Right lobe of liver (tissue), 4 donors: Measurements from ENCODE around the gene LIPM.

Experiments
- POLR2A ChIP-seq: fragments of 450-650 bp; IDR thresholded peaks from one replicate; pipeline ENCODE4 v1.6.1; 2017; ENCODE audit warnings: antibody characterized with exemption, mild to moderate bottlenecking
- TF ChIP-seq, protein P1 (sequence below), 4 donors: fragments of 200-600 bp in 3 of 4; fragments of 450-650 bp in 1 of 4; IDR thresholded peaks; one replicate each; pipeline versions ENCODE4 v1.5.1 to v1.8.0; 2016 to 2022; ENCODE audit warnings: antibody characterized with exemption in 4 of 4, mild to moderate bottlenecking in 2 of 4
- donor health status: DM: no; HTN: no; CAD: no.
- donor health status: DM: no; HTN: no; CAD: no.
- donor health status: DM: no; HTN: yes; CAD: no.

DNA sequence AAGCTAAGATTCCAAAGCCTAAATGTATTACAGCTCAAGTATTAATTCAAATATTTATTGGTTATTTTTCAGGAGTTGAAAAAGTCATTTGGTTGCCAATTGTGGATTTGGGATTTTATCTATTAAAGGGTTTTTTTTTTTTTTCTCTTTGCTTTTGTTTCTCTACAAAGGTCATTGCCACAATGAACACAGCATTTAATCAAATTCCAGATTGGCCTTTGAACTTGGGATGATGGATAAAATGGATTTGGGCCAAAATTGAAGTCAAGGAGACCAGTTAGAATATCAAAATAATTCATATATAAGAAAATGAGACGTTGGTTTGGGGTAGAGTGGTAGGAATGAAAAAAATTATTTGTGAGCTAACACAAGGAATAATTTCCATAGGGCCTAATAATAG is 33.1 kb upstream of the LIPM start:
- TF ChIP-seq, protein P1, sequence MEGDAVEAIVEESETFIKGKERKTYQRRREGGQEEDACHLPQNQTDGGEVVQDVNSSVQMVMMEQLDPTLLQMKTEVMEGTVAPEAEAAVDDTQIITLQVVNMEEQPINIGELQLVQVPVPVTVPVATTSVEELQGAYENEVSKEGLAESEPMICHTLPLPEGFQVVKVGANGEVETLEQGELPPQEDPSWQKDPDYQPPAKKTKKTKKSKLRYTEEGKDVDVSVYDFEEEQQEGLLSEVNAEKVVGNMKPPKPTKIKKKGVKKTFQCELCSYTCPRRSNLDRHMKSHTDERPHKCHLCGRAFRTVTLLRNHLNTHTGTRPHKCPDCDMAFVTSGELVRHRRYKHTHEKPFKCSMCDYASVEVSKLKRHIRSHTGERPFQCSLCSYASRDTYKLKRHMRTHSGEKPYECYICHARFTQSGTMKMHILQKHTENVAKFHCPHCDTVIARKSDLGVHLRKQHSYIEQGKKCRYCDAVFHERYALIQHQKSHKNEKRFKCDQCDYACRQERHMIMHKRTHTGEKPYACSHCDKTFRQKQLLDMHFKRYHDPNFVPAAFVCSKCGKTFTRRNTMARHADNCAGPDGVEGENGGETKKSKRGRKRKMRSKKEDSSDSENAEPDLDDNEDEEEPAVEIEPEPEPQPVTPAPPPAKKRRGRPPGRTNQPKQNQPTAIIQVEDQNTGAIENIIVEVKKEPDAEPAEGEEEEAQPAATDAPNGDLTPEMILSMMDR (IDR thresholded peaks at IDR 0.05), result no peak
- no peak for TF ChIP-seq POLR2A
